Putamen (tissue), 1 donor: ENCODE measurements around the gene DPP4.
"Not testable (repeated sequence)": the region's sequence is repeated elsewhere in the genome, so short reads cannot be mapped to it uniquely, and the experiment has no call there.

ENCODE experiments used
- DNase-seq: peaks from one replicate; pipeline ENCODE4 v3.0.0-alpha.2; 2016; ENCODE audit warnings: low spot score

The DPP4 gene

GRCh38 chr2:161988589-161988988, 85.4 kb downstream of the DPP4 start:
- DNase-seq, result no peak

DNA sequence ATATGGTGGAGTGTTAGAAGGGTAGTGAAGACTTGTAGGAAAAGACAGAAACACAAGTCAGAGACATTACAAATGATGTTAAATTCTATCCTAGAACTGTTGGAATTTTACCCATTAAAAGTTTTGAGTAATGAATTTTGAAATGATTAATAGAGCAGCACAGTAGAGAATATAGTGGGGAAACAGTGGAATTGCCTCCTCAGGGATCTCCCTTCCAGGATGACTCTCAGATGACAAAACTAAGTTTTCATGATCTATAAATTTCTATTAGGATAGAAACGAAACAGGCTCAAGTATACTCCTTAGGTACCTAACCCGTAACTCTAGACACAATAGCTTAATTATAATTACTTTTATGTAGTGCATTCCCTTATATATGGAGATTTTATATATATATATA, 86.7 kb downstream of the DPP4 start:
- DNase-seq, result no peak

- no peak for DNase-seq
Observed at GRCh38 chr2:161983866-161984265, 90.1 kb downstream of the DPP4 start.

DNA sequence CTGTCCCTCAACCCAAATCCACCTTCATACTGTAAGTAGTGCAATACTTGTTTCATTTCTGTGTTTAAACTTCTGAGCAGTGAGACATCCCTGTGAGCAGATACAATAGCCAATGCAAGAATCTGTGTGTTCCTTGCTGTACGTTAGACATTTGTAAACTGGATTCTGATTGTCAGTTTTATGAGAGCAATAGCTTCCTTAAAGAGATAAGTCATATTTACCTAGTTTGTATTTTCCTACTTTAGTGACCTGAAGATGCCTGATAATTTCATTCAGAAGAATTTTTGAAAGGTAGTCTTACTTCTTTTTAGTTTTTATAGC, 90.7 kb downstream of the DPP4 start:
- no peak for DNase-seq

GRCh38 chr2:161982548-161983330, 91.3 kb downstream of the DPP4 start:
- DNase-seq, result no peak

GRCh38 chr2:161981679-161982250, 92.2 kb downstream of the DPP4 start:
- DNase-seq, result no peak

DNA sequence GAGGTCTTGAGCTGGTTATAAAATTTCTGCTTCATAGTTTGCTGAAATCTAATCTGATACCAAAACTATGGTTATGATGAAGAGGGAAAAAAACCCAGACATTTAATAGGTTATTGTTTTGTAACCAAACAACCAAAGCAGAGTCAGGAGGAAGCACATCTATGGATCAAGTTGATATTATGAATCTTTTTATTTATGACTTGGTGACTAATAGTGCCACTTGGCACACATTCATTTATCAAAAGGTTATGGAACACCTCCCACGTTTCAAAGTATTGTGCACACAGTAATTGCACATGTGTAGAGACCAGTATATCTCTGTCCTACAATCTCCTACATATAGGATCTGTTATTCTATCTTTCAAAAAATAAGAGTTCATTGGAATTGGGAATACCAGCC, 93.0 kb downstream of the DPP4 start:
- no peak for DNase-seq

DNA sequence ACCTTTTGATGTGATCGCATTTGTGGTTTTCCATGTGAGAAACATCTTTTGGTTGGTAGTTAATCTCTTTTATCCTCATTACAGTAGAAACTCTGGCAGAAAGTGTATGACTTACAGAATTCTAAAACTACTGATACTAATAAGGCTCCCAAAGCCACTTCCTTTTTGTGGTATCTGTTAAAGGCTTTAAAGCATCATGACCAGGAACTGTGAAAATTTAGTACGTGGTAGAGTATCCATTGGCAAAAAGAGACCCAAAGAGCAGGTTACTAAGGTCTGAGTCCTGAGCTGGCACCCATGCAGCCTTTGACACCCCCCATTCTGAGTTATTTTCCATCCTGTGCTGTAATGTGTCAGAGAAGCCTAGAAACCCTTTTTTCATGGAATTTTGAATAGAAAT, 94.5 kb downstream of the DPP4 start:
- no peak for DNase-seq

DNA sequence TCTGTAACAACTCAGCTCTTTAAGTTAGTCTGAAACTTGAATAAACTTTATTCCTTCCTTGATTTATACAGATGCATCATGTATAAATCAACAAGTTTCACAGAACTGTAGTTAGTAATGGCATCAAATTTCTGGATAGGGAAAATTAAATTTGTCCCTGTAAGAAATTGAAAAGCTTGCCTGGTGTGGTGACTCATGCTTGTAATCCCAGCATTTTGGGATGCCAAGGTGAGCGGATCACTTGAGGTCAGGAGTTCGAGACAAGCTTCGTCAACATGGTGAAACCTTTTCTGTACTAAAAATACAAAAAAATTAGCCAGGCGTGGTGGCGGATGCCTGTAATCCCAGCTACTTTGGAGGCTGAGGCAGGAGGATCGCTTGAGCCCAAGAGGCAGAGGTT, 96.1 kb downstream of the DPP4 start:
- not testable (repeated sequence) for DNase-seq

DNA sequence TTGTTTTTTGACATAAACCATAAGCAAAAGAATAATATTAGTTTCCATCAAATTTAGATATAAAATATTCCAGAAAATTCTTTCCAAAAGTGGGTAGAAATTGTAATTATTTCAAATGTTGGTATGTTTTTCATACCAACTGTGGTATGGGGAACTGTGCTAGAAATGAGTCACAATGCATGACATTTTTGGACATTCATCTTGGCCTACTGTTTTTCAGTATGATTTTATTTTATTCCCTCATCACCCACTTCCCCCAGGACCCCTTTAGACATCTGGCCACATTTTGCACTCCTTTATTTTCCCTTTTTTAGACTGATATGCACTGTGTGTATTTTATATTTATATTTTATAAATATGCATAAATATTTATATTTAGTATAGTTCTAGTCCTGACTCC, 97.1 kb downstream of the DPP4 start:
- no peak for DNase-seq

GRCh38 chr2:161976295-161976694, 97.7 kb downstream of the DPP4 start:
- no peak for DNase-seq

- DNase-seq, result no peak
Observed at GRCh38 chr2:161975813-161976160, 98.2 kb downstream of the DPP4 start.

DNA sequence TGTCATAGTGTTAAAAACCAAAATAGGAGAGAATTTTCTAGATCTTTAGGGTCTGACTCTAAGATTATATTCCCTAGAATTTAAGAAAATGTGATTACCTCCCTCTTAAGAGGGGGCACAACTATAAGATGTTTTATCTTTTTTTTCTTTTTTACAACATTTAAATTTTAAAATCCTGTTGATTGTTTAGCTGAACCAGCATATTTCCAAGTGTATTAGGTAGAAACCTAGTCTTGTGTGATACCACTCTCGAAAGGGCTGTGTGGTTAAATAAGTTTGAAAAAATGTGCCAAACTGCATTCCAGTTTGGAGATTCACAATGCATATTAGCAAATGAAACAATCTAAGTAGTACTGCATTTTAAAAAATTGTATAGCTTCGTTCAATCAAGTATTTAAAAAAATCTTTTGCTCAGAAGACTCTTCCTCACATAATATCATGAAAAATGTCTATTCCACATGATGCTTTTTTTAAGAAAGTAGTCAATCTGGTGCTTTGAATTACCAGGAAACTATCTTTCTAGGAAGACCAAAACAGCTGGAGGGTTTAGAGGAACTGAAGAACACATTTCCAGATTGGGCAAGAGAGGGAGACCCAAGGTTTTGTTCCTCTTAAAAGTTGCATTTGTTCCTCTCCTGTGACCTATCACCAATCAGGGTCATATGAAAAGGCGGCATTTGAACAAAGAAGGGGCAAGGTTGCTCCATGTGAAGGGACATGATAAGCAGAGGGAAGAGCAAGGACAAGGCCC, 98.8 kb downstream of the DPP4 start:
- no peak for DNase-seq

- DNase-seq, result no peak
Observed at GRCh38 chr2:161974461-161974860, 99.6 kb downstream of the DPP4 start.

DNA sequence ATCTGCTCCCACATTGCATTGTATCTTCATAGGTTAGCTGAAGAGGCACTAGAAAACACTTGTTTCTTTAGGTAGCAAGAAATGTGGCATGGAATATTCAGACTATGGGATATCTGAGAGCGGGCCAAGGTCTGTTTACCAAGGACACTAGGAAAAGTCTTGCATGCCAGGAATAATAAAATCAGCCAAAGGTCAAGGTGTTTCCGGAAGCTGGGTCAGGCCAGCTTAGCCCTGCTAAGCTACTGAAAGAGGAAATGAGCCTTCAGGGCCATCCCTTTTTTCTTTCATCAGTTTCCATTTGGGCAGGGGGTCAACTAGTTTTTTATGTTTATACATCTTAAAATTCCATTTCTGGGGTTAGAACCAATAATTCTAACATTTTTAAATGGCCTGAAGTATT, 101.1 kb downstream of the DPP4 start:
- DNase-seq, result no peak

GRCh38 chr2:161972232-161972631, 101.8 kb downstream of the DPP4 start:
- DNase-seq, result no peak

DNA sequence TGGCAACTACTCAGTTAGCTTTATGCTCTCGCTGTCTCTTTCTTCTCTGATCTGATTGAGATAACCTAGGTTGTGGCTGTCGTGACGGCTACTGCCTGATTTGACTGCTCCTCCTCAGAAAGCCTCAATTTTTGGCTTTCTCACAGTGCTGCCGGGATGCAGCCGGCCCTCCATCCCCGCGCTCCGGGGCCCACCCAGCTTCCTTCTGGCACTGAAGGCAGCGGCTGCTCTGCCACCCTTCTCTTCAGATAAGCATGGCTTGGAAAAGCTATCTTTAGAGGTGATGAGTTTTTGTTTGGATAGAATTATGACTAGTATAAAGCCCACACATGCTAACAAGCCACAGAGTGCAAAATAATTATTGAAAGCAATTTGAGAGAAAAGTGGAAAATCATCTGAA, 102.5 kb downstream of the DPP4 start:
- no peak for DNase-seq

GRCh38 chr2:161969159-161969558, 104.9 kb downstream of the DPP4 start:
- no peak for DNase-seq

- DNase-seq, result no peak
Observed at GRCh38 chr2:161965994-161966393, 108.0 kb downstream of the DPP4 start.

DNA sequence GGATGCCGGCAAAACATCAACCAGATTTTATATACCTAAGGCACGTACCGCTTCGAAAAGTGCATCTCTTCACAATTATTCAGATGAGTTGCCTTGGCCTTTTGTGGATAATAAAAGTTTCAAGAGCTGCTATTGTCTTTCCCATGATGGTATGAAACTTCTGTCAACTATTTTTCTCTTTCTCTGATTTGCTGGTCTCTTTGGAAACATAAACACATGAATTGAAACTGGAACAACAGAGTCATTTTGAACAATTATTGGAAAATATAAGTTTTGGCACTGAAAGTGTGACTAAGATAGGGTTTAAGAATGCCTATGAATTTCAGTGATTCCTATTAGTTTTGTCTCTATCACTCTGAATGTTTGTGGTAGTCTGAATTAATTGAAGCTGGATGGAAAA, 109.9 kb downstream of the DPP4 start:
- no peak for DNase-seq

DNA sequence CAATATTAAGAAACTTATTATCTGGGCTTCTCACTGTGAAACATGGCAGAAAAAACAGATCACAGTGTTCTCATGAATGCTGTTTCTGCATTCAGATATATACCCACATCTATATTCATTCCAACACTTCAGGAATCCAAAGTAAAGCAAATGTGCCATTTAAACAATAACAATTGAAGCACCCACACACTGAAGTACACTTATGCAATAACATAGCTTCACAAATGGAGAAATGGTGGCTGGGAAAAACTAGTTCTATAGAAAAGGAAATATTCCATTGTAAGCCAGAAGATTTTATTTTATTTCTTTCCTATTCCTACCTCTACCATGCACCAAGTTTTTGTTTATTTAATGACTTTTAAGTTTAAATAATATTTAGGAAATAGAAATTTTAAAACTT, 111.9 kb downstream of the DPP4 start:
- no peak for DNase-seq

DNA sequence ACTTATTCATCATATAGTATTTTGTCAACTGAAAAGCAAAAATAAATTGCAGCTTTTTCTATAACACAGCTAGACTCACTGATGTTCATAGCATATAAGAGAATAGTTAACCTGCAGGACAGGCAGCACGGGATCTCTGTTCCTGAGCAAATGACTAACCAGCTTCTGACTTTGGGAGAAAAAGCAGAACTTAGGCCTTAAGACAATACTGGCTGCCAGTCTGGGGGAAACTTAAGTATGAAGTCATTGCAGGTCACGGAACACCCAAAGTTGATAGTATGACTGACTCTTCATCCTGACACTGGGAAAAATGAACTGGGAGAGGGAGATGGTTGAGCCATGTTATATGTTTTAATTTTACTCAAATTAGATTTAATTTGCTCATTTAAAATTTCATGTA, 113.0 kb downstream of the DPP4 start:
- no peak for DNase-seq

- no peak for DNase-seq
Observed at GRCh38 chr2:161956738-161957137, 117.3 kb downstream of the DPP4 start.

- no peak for DNase-seq
Observed at GRCh38 chr2:161955211-161955610, 118.8 kb downstream of the DPP4 start.
